GM08714 (cell line): ENCODE measurements around the gene SLC25A6.
"Not testable (repeated sequence)": the region's sequence is repeated elsewhere in the genome, so short reads cannot be mapped to it uniquely, and the experiment has no call there.

Experiments used
- H3K4me3 ChIP-seq: fragments of 200-500 bp; sonication (Bioruptor generic); 2 replicates; pipeline ENCODE4 v1.5.1; 2014; ENCODE audit warnings: mild to moderate bottlenecking, low read length, inconsistent platforms
- ZNF274 ChIP-seq: IDR thresholded peaks from 2 replicates; pipeline ENCODE4 v1.6.1; 2012; ENCODE audit warnings: mild to moderate bottlenecking, low read depth, low read length

The SLC25A6 gene

DNA sequence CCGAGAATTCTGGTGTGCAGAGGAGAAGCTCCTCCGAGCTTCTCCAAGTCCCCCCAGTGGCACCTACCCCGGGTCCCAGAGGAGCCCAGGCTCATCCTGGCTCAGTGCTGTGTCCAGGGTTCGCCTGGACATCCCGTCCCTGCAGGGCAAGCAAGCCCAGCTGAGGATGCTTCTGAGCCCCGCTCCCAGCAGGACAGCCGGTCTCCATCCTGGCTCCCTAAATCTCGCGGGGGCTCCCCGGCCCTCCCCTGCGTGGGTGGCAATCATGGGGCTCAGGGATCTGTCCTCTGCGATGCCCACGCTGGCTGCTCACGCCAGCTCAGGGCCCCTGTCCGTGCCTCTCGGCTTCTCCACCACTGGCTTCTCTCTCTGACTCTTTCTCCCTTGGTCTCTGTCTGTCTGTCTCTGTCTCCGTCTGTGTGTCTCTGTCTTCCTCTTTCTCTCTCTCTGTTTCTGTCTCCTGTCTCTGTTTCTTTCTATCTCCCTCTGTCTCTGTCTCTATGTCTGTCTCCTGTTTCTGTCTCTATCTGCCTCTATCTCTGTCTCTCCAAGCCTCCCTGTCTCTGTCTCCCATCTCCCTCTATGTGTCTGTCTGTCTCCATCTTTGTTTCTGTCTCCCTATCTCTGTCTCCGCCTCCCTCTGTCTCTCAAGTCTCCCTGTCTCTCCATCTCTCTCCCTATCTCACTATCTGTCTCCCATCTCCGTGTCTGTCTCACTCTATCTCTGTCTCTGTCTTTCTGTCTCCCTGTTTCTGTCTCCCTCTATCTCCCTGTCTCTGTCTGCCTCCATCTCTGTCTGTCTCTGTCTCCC is 27.8 kb upstream of the SLC25A6 start:
- TF ChIP-seq ZNF274 = no peak
- no peak overlapping the region for H3K4me3 ChIP-seq

GRCh38 chrX:1418901-1419544 is 27.1 kb upstream of the SLC25A6 start:
- TF ChIP-seq ZNF274 = no peak

GRCh38 chrX:1417921-1418771 is 26.2 kb upstream of the SLC25A6 start:
- TF ChIP-seq ZNF274 = no peak

More at GRCh38 chrX:1418901-1419544, 27.1 kb upstream of the SLC25A6 start:
- no peak overlapping the region for H3K4me3 ChIP-seq

DNA sequence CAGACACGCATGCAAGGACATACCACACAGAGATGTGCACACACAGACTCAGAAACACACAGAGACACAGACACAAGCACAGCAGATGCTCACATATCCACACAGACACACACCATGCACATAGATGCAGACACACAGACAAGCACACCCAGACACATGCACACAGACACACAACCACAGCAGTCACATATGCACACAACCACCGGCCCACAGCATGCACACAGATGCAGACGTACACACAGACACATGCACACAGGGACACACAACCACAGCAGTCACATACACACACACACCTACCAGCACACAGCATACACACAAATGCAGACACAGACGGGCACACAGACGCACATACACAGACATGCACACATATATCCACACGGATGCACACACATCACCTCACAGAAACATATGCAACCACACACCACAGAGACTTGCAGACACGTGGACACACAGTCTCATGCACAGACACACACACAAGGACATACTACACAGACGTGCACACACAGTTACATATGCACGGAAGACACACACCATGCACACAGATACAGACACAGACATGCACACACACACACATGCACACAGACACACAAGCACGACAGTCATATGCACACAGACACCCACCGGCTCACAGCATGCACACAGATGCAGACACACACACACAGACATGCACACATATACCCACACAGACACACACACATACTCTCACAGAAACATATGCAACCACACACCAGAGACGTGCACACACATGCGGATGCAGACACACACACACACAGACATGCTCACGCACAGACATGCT is 25.2 kb upstream of the SLC25A6 start:
- no peak overlapping the region for H3K4me3 ChIP-seq
- TF ChIP-seq ZNF274 = no peak

More at GRCh38 chrX:1417921-1418771, 26.2 kb upstream of the SLC25A6 start:
- H3K4me3 ChIP-seq = no peak overlapping the region

DNA sequence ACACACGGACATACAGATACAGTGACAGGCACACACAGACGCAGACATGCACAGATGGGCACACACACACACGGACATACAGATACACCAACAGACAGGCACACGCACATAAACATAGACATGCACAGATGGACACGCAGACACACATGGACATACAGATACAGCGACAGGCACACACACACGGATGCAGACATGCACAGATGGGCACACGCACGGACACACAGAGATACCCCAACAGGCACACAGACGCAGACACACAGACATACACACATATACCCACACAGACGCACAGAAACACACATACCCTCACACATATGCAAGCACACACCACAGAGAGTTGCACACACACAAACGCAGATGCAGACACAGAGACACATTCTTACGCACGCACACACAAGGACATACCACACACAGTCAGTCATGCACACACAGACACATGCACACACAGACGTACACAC is 24.4 kb upstream of the SLC25A6 start:
- H3K4me3 ChIP-seq = no peak overlapping the region
- no peak for TF ChIP-seq ZNF274

DNA sequence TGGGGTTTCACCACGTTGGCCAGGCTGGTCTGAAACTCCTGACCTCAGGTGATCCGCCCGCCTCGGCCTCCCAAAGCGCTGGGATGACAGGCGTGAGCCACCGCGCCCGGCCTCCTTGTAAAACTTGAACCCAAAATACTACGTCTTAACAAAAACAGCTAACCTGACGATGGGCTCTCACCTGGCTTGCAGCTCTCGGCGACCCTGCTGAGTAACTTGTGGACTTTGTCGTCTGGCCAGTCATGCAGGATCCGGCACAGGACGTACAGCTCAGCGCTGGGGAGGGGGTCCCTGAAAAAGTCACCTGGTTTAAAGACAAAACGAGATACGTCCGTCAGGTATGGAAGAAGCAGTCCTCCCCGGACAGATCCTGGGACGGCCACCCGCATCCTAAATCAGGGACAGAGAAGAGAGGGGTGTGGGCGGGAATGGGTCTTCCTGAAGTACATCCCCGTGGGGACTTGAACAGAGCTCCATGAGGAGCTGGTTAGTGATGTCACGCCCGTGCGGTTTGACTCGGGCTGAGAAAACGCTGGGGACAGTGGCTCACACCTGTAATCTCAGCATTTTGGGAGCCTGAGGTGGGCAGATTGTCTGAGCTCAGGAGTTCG is 20.7 kb upstream of the SLC25A6 start:
- no peak for TF ChIP-seq ZNF274
- H3K4me3 ChIP-seq = no peak overlapping the region

- TF ChIP-seq ZNF274 = no peak
- H3K4me3 ChIP-seq = no peak overlapping the region
These were observed 19.4 kb upstream of the SLC25A6 start for GRCh38 chrX:1411326-1411725.

GRCh38 chrX:1407035-1407434 is 15.1 kb upstream of the SLC25A6 start:
- TF ChIP-seq ZNF274 = no peak
- no peak overlapping the region for H3K4me3 ChIP-seq

- not testable (repeated sequence) for H3K4me3 ChIP-seq
These were observed 13.9 kb upstream of the SLC25A6 start for GRCh38 chrX:1405769-1406168.

DNA sequence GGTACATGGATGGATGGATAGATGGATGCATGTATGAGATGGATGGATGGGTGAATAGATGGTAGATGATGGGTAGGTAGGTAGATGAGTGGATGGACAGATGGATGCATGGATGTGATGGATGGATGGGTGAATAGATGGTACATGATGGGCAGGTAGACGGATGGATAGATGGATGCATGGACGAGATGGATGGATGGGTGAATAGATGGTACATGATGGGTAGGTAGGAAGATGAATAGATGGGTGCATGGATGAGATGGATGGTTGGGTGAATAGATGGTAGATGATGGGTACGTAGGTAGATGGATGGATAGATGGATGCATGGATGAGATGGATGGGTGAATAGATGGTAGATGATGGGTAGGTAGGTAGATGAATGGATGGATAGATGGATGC is 12.0 kb upstream of the SLC25A6 start:
- not testable (repeated sequence) for H3K4me3 ChIP-seq

DNA sequence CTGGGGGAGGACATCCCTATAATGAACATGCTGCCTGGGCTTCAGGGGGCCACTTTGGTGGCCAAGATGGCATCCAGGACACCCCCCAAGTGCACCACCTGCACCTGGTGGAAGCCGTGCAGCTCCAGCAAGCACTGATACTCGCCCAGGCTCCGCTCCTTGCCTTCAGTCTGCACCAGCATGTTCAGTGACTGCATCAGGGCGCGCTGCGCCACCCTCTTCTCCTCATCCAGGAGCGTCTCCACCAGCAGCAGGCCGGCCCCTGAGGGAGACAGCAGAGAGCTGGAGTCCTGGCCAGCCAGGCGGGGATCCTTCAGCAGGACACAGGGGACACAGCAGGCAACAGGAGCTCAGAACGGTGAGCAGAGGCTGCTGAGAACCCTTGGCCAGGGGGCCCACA is 11.3 kb upstream of the SLC25A6 start:
- no peak overlapping the region for H3K4me3 ChIP-seq
- TF ChIP-seq ZNF274 = no peak

GRCh38 chrX:1401611-1402430 is 9.9 kb upstream of the SLC25A6 start:
- no peak for TF ChIP-seq ZNF274
- no peak overlapping the region for H3K4me3 ChIP-seq
